GM18909 (cell line): Measurements from ENCODE around the gene ZFR2.
"Not testable (repeated sequence)": the region's sequence is repeated elsewhere in the genome, so short reads cannot be mapped to it uniquely, and the experiment has no call there.

Source experiments
- ATAC-seq: cut with Tn5 transposase; IDR thresholded peaks from one replicate; pipeline ENCODE4 v1.9.1; 2021; ENCODE audit warnings: mild to moderate bottlenecking; ENCODE audit not compliant: unreplicated experiment, poor library complexity

The ZFR2 gene

DNA sequence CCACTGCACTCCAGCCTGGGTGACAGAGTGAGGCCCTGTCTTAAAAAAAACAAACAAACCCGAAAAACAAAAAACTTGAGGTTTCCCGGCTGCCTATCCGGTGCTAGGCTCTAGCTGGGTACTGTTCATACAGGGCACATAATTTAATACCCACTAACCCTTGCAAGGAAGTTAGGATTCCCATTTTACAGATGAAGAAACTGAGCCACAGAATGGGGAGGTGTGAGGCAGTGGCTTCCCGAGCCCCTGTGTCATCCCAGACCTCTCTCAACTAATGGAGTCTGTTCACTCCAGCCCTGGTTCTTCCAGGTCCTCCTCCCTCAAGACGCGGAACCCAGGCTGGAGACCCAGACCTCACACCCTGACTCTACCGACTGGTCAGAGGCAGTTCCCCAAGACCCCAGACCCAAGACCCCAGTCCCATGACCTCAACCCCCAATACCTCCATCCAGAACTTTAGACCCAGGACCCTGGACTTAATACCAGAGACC is 107.9 kb downstream of the ZFR2 start:
- ATAC-seq = no peak

- ATAC-seq = no peak
These were observed 109.2 kb downstream of the ZFR2 start for GRCh38 chr19:3759482-3760254.

DNA sequence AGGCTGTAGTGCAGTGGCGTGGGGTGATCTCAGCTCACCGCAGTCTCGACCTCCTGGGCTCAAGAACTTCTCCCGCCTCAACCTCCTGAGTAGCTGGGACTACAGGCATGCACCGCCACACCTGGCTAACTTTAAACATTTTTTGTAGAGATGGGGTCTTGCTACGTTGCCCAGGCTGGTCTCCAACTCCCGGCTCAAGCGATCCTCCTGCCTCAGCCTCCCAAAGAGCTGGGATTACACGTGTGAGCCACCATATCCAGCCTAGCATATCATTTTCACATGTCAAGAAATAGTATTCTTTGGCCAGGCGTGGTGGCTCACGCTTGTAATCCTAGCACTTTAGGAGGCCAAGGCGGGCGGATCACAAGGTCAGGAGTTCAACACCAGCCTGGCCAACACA is 110.5 kb downstream of the ZFR2 start:
- not testable (repeated sequence) for ATAC-seq

GRCh38 chr19:3757705-3758104 is 111.1 kb downstream of the ZFR2 start:
- ATAC-seq = not testable (repeated sequence)
